ENCODE measurements around the gene TFR2. TPM values are rescaled to one million over a fixed set of nuclear protein-coding genes. Genes with fewer than 3 reads are reported as not detected.
"Not testable (repeated sequence)": the region's sequence is repeated elsewhere in the genome, so short reads cannot be mapped to it uniquely, and the experiment has no call there.

TFR2 gene
- total RNA-seq, 1 donor from 2014 or later = 1.7 TPM

DNA sequence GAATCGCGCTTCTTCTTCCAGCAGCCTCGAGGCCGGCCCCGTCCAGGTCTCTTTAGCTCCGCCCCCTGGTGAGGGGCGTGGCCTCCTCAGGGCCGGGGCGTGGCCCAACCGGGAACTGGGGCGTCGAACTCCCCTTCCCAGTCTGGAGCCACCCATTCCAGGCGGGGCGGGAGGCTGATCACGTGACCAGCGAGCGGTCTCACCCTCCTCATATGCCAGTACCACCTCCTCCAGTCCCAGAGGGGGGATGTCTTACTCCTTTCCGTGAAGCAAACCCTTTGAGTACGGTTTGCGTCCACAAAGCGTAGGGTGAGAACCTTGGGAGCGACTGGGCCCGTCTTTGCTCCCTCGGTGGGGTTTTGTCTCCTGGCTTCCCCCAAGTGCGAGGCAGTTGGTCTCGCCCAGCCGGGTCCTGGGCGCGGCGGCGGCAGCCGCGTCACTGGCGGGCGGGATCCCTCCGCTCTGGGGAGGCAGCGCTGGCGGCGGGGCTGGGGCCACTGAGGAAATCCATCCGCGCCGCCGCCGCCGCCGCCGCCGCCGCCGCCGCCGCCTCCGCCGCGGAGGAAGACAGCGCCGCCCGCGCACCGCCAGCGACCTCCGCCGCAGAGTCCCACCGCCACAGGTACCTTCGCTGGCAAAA is 32.1 kb upstream of the TFR2 start, which contains the start of gene GNB2:
Gene GNB2 (plus strand): TSS at position 439 of the 640 bp plus-strand sequence. CDS start 2,526 bp downstream, outside the sequence.
- Mint-ChIP-seq H3K4me1 (peaks cover 9% of the 10 kb centered on the region), H3K9me3 (no peaks in the 10 kb centered on the region), H3K4me3 (peak within 1 kb of the TSS; percentile 96), H3K36me3 (ENCODE audit: low read depth) (peaks cover 5% of the 10 kb centered on the region), H3K27me3 (ENCODE audit: low read depth) (peaks cover 23% of the 10 kb centered on the region), H3K27ac (ENCODE audit: unreplicated experiment) (peak within 1 kb of the TSS; percentile 99)
- TF ChIP-seq, protein P1, sequence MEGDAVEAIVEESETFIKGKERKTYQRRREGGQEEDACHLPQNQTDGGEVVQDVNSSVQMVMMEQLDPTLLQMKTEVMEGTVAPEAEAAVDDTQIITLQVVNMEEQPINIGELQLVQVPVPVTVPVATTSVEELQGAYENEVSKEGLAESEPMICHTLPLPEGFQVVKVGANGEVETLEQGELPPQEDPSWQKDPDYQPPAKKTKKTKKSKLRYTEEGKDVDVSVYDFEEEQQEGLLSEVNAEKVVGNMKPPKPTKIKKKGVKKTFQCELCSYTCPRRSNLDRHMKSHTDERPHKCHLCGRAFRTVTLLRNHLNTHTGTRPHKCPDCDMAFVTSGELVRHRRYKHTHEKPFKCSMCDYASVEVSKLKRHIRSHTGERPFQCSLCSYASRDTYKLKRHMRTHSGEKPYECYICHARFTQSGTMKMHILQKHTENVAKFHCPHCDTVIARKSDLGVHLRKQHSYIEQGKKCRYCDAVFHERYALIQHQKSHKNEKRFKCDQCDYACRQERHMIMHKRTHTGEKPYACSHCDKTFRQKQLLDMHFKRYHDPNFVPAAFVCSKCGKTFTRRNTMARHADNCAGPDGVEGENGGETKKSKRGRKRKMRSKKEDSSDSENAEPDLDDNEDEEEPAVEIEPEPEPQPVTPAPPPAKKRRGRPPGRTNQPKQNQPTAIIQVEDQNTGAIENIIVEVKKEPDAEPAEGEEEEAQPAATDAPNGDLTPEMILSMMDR (conservative IDR thresholded peaks at IDR 0.05) = no peak
- peak; percentile 99 for DNase-seq (ENCODE audit: low read depth, low spot score)

DNA sequence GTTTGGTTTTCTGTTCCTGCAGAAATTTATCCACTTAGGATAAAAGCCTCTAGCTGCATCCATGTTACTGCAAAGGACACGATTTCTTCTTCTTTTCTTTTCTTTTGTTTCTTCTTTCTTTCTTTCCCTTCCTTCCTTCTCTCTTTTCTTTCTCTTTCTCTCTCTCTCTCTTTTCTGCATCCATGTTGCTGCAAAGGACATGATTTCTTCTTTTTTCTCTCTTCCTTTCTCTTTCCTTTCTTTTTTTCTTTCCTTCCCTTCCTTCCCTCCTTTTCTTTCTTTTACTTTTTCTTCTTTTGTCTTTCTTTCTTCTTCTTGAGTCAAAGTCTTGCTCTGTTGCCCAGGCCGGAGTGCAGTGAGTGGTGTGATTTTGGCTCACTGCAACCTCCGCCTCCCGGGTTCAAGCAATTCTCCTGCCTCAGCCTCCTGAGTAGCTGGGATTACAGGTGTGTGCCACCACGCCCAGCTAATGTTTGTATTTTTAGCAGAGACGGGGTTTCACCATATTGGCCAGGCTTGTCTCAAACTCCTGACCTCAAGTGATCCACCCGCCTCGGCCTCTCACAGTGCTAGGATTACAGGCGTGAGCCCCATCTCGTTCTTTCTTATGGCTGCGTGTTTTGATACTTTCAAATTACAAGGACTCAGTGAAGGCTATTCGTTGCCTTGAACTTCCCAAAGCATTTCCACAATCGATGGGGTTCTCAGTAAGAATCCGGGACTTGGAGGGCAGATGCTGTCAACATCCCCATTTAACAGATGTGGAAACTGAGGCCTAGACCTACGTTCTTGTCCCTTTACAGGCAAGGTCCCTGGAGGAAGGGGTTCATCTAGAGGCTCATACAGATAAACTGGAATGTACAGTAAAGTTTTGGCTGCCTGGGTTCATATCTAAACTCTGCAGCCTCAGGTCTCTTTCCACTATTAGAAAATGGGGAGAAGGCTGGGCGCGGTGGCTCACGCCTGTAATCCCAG is 30.3 kb upstream of the TFR2 start:
- Mint-ChIP-seq H3K4me1 (peaks cover 9% of the 10 kb centered on the region), H3K4me3 (peak overlapping the region; percentile 35), H3K27me3 (ENCODE audit: low read depth) (peaks cover 31% of the 10 kb centered on the region), H3K27ac (ENCODE audit: unreplicated experiment) (no peak overlapping the region), H3K36me3 (ENCODE audit: low read depth) (no peaks in the 10 kb centered on the region), H3K9me3 (no peaks in the 10 kb centered on the region)
- no peak for DNase-seq (ENCODE audit: low read depth, low spot score)
- TF ChIP-seq, protein P1 (conservative IDR thresholded peaks at IDR 0.05) = no peak

DNA sequence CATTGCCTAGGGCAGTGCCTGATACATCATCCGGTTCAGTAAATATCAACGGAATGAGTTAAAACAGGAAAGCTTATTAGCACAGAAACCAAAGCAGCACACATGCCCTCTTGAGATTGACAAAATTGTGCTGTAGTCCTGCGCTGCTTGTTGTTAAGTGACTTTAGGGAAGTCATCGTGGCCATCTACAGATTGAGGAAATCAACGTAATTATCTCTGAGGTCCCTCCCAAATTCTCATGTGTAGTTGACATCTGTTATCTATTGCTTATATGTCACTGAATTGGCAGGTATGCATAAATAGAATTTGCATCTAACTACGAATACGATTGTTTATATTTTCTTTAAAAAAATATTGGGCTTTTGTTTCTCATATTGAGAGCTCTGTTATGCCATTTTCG is 28.7 kb upstream of the TFR2 start:
- TF ChIP-seq, protein P1 (conservative IDR thresholded peaks at IDR 0.05) = no peak
- peaks cover 5% of the 10 kb centered on the region for H3K4me1 Mint-ChIP-seq
- H3K4me3 Mint-ChIP-seq = no peak overlapping the region
- H3K27ac Mint-ChIP-seq (ENCODE audit: unreplicated experiment) = no peak overlapping the region
- peaks cover 41% of the 10 kb centered on the region for H3K27me3 Mint-ChIP-seq (ENCODE audit: low read depth)
- no peaks in the 10 kb centered on the region for H3K36me3 Mint-ChIP-seq (ENCODE audit: low read depth)
- no peaks in the 10 kb centered on the region for H3K9me3 Mint-ChIP-seq
- no peak for DNase-seq (ENCODE audit: low read depth, low spot score)

DNA sequence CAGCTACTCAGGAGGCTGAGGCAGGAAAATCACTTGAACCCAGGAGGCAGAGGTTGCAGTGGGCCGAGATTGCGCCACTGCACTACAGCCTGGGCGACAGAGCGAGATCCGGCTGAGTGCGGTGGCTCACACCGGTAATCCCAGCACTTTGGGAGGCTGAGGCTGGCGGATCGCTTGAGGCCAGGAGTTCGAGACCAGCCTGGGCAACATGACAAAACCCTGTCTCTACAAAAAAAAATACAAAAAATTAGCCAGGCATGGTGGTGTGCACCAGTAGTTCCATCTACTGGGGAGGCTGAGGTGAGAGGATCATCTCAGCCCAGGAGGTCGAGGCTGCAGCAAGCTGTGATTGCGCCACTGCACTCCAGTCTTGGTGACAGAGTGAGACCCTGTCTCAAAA is 27.8 kb upstream of the TFR2 start:
- peaks cover 41% of the 10 kb centered on the region for H3K27me3 Mint-ChIP-seq (ENCODE audit: low read depth)
- not testable (repeated sequence) for H3K27ac Mint-ChIP-seq (ENCODE audit: unreplicated experiment); H3K4me1 Mint-ChIP-seq; H3K9me3 Mint-ChIP-seq; H3K4me3 Mint-ChIP-seq; H3K36me3 Mint-ChIP-seq (ENCODE audit: low read depth); DNase-seq (ENCODE audit: low read depth, low spot score)

DNA sequence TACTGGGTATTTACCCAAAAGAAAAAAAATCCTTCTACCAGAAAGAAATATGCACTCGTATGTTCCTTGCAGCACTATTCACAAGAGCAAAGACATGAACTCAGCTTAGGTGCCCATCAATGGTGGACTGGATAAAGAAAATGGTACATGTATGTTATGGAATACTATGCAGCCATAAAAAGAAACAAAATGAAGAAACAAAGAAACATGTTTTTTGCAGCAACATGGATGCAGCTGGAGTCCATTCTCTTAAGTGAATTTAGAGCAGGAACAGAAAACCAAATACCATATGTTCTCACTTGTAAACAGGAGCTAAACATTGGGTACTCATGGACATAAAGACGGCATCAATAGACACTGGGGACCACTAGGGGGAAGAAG is 26.7 kb upstream of the TFR2 start:
- H3K36me3 Mint-ChIP-seq (ENCODE audit: low read depth) = no peaks in the 10 kb centered on the region

More for the DNA sequence above, 26.7 kb upstream of the TFR2 start:
- TF ChIP-seq, protein P1 (conservative IDR thresholded peaks at IDR 0.05) = no peak
- Mint-ChIP-seq H3K4me3 (no peak overlapping the region), H3K27me3 (ENCODE audit: low read depth) (peaks cover 39% of the 10 kb centered on the region), H3K4me1 (peaks cover under 1% of the 10 kb centered on the region), H3K27ac (ENCODE audit: unreplicated experiment) (no peak overlapping the region), H3K9me3 (no peaks in the 10 kb centered on the region)
- DNase-seq (ENCODE audit: low read depth, low spot score) = no peak
